HFFc6 (cell line): ENCODE measurements around the gene TTLL3. TPM values are rescaled to one million over a fixed set of nuclear protein-coding genes. Genes with fewer than 3 reads are reported as not detected.

ENCODE experiments used
- DNase-seq: peaks from one replicate; pipeline ENCODE4 v3.0.0-alpha.2; 2018
- H3K27ac Mint-ChIP-seq: 2 replicates; pipeline ENCODE4 v1.8.0; 2020; ENCODE audit warnings: mild to moderate bottlenecking, mixed read lengths
- H3K27me3 Mint-ChIP-seq: 2 replicates; pipeline ENCODE4 v1.8.0; 2021; ENCODE audit warnings: mild to moderate bottlenecking, moderate library complexity, mixed read lengths; ENCODE audit not compliant: insufficient read depth
- H3K36me3 Mint-ChIP-seq: 2 replicates; pipeline ENCODE4 v1.8.0; 2021; ENCODE audit warnings: low read depth, mixed read lengths
- H3K4me1 Mint-ChIP-seq: 2 replicates; pipeline ENCODE4 v1.8.0; 2020; ENCODE audit warnings: low read depth, mixed read lengths
- H3K4me3 Mint-ChIP-seq: 2 replicates; pipeline ENCODE4 v1.8.0; 2020; ENCODE audit warnings: mild to moderate bottlenecking, moderate library complexity, mixed read lengths
- H3K9me3 Mint-ChIP-seq: 2 replicates; pipeline ENCODE4 v1.8.0; 2020; ENCODE audit warnings: mild to moderate bottlenecking, mixed read lengths
- total RNA-seq, 6 experiments: library from RNA; stranded (reverse); fragmentation: NEBNext Ultra II Directional; extraction: Animal tissue kit (Norgen Biotek cat#: 25700); gene quantifications; 2 replicates in 1 of 6; 3 replicates in 5 of 6; pipeline ENCODE4 v1.2.3, GENCODE V29; 2021
- TF ChIP-seq, protein P1 (sequence below): fragments of 200-600 bp; sonication (generic); IDR thresholded peaks from 2 replicates; pipeline ENCODE4 v1.5.0; 2021; ENCODE audit warnings: antibody characterized with exemption, mild to moderate bottlenecking

The TTLL3 gene
- total RNA-seq, 6 experiments from 2014 or later, result 14.1 to 20.5 (median 16.0) TPM

DNA sequence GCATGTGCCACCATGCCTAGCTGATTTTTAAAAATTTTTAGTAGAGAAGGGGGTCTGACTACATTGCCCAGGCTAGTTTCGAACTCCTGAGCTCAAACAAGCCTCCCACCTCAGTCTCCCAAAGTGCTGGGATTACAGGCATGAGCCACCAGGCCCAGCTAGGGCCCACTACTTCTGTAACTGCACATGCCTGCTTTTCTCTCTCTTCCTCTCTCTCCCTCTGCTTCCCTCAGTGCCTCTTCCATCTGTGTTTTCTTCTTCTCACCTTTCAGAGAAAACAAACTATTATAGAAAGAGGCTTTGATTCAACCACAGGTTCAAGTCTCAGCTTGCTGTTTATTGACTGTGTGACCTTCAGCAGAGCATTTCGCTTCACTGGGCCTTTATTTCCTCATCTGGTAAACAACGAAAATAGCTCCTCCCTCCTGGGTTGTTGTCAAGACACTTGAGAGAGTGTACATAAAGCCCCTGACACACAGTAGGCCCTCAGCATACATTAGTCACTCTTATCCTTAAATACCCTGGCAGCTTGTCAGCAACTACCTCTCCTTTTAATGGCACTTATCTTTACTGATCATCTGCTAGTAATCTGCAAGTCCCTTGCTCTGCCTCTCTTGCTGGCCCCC is 28.0 kb upstream of the TTLL3 start:
- Mint-ChIP-seq H3K4me3 (no peak overlapping the region), H3K4me1 (peaks cover 21% of the 10 kb centered on the region), H3K27me3 (no peaks in the 10 kb centered on the region; the same call in 1 of the 2 replicates), H3K9me3 (no peaks in the 10 kb centered on the region), H3K27ac (peak overlapping the region; percentile 3; the same call in 1 of the 2 replicates), H3K36me3 (peaks cover 13% of the 10 kb centered on the region)
- TF ChIP-seq, protein P1, sequence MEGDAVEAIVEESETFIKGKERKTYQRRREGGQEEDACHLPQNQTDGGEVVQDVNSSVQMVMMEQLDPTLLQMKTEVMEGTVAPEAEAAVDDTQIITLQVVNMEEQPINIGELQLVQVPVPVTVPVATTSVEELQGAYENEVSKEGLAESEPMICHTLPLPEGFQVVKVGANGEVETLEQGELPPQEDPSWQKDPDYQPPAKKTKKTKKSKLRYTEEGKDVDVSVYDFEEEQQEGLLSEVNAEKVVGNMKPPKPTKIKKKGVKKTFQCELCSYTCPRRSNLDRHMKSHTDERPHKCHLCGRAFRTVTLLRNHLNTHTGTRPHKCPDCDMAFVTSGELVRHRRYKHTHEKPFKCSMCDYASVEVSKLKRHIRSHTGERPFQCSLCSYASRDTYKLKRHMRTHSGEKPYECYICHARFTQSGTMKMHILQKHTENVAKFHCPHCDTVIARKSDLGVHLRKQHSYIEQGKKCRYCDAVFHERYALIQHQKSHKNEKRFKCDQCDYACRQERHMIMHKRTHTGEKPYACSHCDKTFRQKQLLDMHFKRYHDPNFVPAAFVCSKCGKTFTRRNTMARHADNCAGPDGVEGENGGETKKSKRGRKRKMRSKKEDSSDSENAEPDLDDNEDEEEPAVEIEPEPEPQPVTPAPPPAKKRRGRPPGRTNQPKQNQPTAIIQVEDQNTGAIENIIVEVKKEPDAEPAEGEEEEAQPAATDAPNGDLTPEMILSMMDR, result no peak
- no peak for DNase-seq

DNA sequence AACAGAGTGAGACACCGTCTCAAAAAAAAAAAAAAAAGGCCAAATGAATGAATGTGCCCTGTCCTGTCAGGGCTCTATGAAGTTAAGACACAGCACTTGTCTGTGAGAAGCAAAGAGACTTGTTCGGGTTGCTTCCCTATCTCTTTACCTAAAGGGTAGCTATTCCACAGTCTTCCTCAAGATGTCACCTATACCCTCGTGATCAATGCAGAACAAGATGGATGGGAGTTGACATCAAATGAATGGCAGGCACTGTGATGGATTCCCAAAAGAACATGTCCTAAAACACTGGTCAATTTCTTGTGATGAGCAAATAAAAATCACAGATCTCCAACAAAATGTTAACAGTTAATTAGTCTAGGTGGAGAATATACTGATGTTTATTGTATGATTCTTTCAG is 27.3 kb upstream of the TTLL3 start:
- Mint-ChIP-seq H3K27me3 (no peaks in the 10 kb centered on the region; the same call in 1 of the 2 replicates), H3K36me3 (peaks cover 18% of the 10 kb centered on the region)
- DNase-seq, result no peak

DNA sequence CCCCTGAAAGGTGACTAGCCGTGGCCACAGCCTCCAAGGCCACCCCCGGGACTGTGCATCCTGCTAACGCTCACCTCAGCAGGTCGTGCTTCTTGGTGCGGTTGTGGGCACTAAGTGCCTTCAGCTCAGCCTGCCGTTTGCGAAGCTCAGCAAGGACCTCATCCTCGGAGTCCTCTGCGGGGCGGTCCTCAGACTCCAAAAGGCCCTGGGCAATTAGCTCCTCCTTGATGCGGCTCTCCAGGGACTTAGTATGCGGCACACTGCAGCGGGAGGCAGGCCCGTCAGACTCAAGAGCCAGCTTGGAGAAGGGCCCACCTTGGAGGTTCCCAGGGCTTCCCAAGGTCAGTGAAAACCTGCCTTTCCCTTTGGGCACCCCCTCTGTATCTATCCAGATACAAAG is 26.1 kb upstream of the TTLL3 start:
- Mint-ChIP-seq H3K36me3 (peaks cover 21% of the 10 kb centered on the region), H3K27me3 (no peaks in the 10 kb centered on the region; the same call in 1 of the 2 replicates), H3K4me3 (no peak overlapping the region), H3K27ac (no peak overlapping the region), H3K9me3 (no peaks in the 10 kb centered on the region), H3K4me1 (peaks cover 3% of the 10 kb centered on the region)
- TF ChIP-seq, protein P1, result no peak
- no peak for DNase-seq

More for the DNA sequence above, 27.3 kb upstream of the TTLL3 start:
- Mint-ChIP-seq H3K27ac (no peak overlapping the region), H3K4me3 (no peak overlapping the region), H3K9me3 (no peaks in the 10 kb centered on the region), H3K4me1 (peaks cover 15% of the 10 kb centered on the region)
- TF ChIP-seq, protein P1, result no peak

GRCh38 chr3:9784965-9785364 is 25.1 kb upstream of the TTLL3 start:
- H3K27me3 Mint-ChIP-seq, result no peaks in the 10 kb centered on the region; the same call in 1 of the 2 replicates
- no peak overlapping the region for H3K4me3 Mint-ChIP-seq
- no peaks in the 10 kb centered on the region for H3K9me3 Mint-ChIP-seq
- H3K36me3 Mint-ChIP-seq, result peaks cover 30% of the 10 kb centered on the region
- no peak overlapping the region for H3K27ac Mint-ChIP-seq
- DNase-seq, result no peak
- TF ChIP-seq, protein P1, result no peak
- no peaks in the 10 kb centered on the region; the same call in 1 of the 2 replicates for H3K4me1 Mint-ChIP-seq

GRCh38 chr3:9785602-9786001 is 24.5 kb upstream of the TTLL3 start:
- no peaks in the 10 kb centered on the region for H3K9me3 Mint-ChIP-seq
- TF ChIP-seq, protein P1, result no peak
- DNase-seq, result no peak
- no peak overlapping the region for H3K27ac Mint-ChIP-seq
- peaks cover 5% of the 10 kb centered on the region for H3K4me1 Mint-ChIP-seq
- peaks cover 2% of the 10 kb centered on the region for H3K27me3 Mint-ChIP-seq
- H3K4me3 Mint-ChIP-seq, result no peak overlapping the region
- H3K36me3 Mint-ChIP-seq, result peaks cover 36% of the 10 kb centered on the region
